GM18519 (cell line): ENCODE data around the gene MDFI.
"Not testable (repeated sequence)": the region's sequence is repeated elsewhere in the genome, so short reads cannot be mapped to it uniquely, and the experiment has no call there.

Experiments
- ATAC-seq: cut with Tn5 transposase; IDR thresholded peaks from one replicate; pipeline ENCODE4 v1.9.1; 2021; ENCODE audit warnings: mild to moderate bottlenecking, moderate library complexity; ENCODE audit not compliant: unreplicated experiment, low FRiP score

The MDFI gene

GRCh38 chr6:41602422-41602743, 35.9 kb upstream of the MDFI start:
- no peak for ATAC-seq

DNA sequence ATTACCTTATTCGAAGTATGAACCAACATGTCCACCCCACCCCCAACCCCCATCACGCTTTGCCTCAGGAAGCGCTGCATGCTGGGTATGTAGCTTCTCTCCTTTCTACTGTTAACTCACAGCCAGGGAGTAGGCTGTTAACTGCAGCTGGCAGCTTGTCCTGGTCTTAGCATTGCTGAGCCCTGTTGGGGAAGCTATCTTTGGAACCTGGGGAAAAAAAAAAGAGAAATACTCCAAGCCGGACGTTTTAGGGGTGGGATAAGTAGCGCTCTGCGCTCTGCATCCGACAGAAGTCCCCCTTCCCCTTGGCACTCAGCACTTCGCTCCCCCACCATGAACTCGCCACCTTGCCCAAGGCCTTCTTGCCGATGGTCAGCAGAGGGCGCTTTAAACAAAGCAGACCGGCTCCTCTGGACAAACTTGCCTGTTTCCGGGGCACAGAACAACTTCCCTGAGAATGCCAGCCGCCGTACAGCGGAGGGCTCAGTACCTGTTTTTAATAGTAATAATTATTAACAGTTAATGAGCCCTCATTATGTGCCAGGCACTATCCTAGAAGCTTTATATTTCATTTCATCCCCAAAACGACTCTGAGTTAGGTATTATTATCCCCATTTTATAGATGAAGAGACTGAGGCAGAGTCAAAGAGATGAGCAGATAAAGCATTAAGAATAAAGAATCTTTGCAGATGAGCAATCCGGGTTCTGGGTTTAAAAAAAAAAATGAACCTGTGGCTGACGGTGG, 35.2 kb upstream of the MDFI start:
- ATAC-seq = no peak

DNA sequence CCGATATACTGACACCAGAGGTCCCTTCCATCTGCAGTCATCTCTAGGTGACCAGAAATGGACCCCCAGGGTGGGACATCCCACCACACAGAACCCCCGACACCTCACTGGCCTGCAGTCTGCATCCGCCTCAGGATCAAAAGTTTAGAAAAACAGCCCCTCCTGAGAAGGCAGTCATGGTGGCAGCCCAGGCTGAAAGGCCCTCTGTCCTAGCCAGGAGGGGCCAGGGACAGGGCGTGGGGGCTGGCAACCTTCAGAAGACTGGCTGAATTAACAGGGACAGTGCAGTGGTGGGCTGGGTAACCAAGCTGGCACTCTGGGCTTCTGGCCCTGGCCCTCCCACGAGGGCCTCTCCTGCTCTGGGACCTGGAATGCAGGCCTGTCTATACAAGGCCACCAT, 34.3 kb upstream of the MDFI start:
- no peak for ATAC-seq

DNA sequence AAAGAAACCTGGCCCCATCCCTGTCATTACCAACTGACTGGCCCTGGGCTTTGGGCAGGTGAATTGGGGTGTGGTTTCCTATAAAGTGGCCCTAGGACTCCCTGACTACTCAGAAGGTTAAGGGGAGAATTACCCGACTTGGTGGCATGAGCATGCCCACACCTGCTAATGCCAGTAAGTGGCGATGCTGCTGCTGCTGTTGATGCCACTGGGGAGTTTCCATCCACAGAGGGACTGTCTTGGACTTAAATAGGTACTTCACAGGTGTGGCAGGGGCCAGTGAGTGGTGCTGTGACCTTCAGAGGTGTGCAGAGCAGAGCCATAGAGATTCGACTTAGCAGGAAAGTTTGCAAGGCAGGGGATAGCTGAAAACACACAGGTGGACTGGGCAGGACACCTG, 32.6 kb upstream of the MDFI start:
- ATAC-seq = no peak

- ATAC-seq = no peak
Observed at GRCh38 chr6:41607036-41607435, 31.2 kb upstream of the MDFI start.

GRCh38 chr6:41607736-41608135, 30.5 kb upstream of the MDFI start:
- no peak for ATAC-seq

- no peak for ATAC-seq
Observed at GRCh38 chr6:41608443-41609151, 29.7 kb upstream of the MDFI start.

GRCh38 chr6:41614715-41615114, 23.6 kb upstream of the MDFI start:
- no peak for ATAC-seq

DNA sequence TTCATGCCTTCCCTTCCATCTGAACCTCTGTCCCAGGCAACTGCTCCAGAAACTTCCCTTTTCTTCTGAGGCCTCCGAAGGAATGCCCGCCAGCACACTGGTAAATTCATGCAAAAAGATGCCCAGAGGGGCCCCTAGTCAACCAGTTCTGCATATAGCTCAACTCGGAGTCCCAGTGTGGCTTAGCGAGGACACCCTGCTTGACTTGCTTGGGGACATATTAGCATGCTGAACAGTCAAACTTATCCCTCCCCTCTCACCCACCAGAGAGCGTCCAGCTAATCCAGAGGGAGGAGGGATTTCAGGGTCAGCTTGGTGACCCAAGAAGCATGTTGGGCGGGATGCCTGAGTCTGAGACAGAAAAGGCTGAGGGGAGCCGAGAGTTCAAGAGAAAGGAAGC, 23.0 kb upstream of the MDFI start:
- ATAC-seq = no peak

- no peak for ATAC-seq
Observed at GRCh38 chr6:41618598-41618997, 19.7 kb upstream of the MDFI start.

GRCh38 chr6:41619193-41619592, 19.1 kb upstream of the MDFI start:
- ATAC-seq = not testable (repeated sequence)

DNA sequence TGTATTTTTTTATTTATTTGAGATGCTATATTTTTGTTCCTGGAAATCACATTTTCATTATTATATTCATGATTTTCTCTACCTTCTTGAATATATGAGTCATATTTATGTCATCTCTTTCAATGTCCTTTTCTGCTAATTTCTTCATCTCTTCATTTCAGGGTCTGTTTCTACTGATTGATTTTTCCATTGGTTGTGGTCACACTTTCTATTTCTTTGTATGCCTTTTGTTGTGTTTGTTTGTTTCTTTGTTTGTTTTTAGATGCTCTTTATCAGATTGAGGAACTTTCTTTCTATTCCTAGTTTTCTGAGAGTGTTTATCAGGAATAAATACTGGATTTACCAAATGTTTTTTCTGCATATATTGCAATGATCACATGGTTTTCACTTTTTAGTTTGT, 16.9 kb upstream of the MDFI start:
- ATAC-seq = no peak

DNA sequence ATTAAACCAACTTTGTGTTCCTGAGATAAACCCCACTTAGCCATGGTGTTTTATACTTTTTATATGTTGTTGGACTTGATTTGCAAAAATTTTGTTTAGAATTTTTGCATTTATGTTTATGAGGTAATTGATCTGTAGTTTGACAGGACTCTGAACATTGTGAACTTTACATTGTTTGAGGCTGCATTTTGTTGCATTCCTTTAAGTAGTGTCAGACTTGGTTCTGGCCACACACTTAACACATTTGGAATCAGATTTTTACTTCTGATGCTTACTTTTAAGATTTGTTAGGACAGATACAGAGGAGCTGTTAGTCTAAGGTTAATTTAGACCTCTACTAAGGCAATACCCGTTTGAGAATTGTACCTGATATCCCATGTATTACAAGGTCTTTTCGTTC, 16.5 kb upstream of the MDFI start:
- no peak for ATAC-seq

- no peak for ATAC-seq
Observed at GRCh38 chr6:41622206-41622988, 15.9 kb upstream of the MDFI start.

DNA sequence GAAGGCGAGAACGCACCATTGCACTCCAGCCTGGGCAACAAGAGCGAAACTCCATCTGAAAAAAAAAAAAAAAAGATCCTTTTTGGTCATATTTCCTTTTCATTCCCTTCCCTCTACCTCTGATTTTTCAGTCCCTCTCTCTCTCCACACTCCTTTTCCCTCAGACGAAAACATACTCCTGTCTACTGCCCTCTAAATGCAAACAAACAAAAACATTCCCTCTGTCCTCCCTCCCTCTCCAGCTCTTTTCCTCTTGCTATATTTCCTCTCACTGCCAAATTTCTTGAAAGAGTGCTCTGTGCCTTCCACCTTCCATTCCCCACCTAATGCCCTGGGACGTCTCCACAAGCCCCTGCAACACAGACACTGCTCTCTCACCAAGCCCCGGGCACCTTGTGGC, 14.9 kb upstream of the MDFI start:
- ATAC-seq = no peak

DNA sequence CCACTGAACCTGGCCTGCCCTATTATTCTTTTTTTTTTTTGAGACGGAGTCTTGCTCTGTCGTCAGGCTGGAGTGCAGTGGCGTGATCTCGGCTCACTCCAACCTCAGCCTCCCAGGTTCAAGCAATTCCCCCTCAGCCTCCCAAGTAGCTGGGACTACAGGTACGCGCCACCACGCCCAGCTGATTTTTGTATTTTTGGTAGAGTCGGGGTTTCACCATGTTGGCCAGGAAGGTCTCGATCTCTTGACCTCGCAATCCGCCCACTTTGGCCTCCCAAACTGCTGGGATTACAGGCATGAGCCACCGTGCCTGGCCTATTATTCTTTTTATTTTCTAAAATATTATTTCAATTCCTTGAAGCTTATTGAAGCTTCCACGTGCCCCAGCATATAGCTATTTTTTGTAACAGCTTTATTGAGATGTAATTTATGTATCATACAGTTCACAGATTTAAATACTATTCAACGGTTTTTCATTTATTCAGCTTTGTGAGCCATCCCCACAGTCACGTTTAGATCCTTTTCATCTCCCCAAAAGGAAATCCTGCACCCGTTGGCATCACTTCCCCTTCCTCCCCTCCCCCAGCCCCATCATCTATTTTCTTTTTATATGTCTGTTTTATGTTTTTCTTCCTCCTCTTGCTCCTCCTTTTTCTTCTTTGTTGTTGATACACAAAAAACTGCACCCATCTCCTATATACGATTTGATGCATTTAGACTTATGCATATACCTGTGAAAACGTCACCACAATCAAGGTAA, 13.5 kb upstream of the MDFI start:
- ATAC-seq = no peak

GRCh38 chr6:41625442-41625841, 12.8 kb upstream of the MDFI start:
- no peak for ATAC-seq

- no peak for ATAC-seq
Observed at GRCh38 chr6:41626022-41626421, 12.2 kb upstream of the MDFI start.

DNA sequence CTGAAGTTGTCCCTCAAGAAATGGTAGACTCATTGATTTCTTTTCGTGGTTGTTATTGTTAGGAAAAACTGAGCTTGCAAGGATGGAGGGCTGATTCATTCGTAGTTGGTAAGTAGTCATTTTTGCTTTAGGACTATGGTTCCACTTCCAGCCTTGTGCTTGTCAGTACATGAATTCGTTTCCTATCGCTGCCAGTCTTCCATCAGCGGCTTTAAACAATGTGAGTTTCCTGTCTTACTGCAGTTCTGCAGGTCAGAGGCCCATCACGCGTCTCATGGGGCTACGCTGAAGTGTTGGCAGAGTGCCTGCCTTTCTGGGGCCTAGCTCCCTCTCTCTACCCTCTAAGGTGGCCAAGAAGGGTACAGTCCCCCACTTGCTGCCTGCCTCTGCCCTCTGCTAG, 11.4 kb upstream of the MDFI start:
- ATAC-seq = no peak

- ATAC-seq = no peak
Observed at GRCh38 chr6:41629128-41629527, 9.1 kb upstream of the MDFI start.

- no peak for ATAC-seq
Observed at GRCh38 chr6:41630069-41630468, 8.2 kb upstream of the MDFI start.
